ENCODE results near the gene CABLES2.

The CABLES2 gene

DNA sequence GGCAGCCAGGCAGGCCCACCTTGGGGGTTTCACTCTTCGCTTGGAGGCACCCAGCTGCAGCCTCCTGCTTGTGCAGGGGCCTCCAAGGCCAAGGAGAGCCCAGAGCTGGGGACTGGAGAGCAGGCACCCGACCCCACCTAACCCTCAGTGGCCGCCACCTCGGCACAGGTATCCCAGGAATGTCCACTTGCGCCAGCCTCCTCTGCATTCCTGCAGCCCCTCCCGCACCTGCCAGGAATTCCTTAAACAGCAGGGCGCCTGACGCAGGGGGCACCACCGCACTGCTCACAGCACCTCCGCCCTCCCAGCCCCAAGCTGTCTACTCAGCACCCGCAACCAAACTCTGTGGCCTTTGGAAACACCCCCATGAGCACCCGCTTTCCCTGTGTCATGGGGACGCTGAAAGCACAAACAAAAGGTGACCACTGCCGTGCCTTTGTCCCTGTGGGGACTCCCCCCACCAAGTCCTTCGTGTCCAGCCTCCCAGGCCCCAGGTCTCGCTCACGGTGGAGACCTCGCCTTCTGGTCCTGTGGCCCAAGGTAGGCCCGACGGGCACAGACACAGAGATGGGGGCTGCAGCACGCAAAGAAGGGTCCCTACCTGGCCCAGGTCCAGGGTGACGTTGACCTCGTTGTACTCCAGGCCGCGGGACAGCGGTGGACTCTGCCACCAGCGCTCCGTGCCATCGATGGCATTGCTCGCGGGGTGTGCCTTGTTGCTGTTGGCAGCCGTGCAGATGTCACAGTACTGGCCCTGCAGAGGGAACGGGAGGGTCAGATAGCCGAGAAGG lies 45.1 kb downstream of the CABLES2 start:
- DNase-seq (ENCODE audit: low read depth in 2 of 2, low spot score in 1 of 2): no peak

DNA sequence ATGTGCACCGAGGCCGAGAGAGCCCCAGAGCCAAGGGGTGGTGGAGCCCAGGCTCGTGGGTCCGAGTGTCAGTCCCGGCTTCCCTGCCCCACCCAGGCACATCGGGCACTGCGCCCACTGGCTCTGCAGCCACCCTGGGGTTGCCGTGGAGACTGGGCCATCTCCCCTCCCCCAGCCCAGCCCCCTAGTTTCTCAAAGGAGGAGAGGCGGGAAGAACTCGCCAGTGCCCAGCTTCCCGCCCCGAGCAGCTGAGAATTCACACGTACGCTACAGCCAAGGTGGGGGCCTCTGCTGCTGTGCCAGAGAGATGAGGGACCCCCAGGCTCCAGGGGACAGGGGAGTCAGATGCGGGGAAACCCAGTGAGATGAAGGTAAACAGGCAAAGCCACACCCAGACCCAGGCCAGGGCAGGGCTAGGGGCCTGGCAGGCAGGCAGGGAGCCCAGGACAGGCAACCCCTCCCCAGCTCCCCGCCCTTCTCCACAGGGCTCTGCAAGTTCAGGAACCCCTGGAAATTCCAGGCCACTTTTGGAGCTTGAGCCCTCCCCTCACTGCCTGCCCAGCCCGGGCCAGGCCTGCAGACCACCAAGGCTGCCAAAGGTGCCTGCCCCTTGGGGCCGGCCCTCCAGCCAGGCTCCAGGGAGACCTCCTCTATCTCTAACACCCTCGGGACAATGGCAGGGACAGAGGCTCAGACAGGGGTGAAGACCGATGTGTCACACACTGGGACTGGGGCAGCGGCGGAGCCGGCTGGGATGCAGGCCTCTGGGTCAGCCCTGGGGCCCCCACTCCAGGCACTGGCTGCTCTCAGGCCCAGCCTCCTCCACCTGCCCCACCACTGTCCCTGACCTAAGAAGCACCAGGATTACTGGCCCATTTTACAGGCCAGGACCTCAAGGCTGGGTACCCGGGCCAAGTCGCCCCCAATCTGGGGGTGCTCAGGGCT lies 46.0 kb downstream of the CABLES2 start:
- DNase-seq (ENCODE audit: low read depth in 2 of 2, low spot score in 1 of 2): no peak

- DNase-seq (ENCODE audit: low read depth in 2 of 2, low spot score in 1 of 2): no peak
Measured at GRCh38 chr20:62359491-62360121, 47.5 kb downstream of the CABLES2 start.

- no peak for DNase-seq (ENCODE audit: low read depth in 2 of 2, low spot score in 1 of 2)
Measured at GRCh38 chr20:62359043-62359490, 48.0 kb downstream of the CABLES2 start.

GRCh38 chr20:62358171-62359042 lies 48.7 kb downstream of the CABLES2 start:
- DNase-seq (ENCODE audit: low read depth in 2 of 2, low spot score in 1 of 2): no peak

- DNase-seq (ENCODE audit: low read depth in 2 of 2, low spot score in 1 of 2): no peak
Measured at GRCh38 chr20:62357681-62358080, 49.4 kb downstream of the CABLES2 start.

- DNase-seq (ENCODE audit: low read depth in 2 of 2, low spot score in 1 of 2): no peak
Measured at GRCh38 chr20:62357187-62357667, 49.9 kb downstream of the CABLES2 start.

GRCh38 chr20:62356589-62357186 lies 50.4 kb downstream of the CABLES2 start:
- DNase-seq (ENCODE audit: low read depth in 2 of 2, low spot score in 1 of 2): no peak

GRCh38 chr20:62355878-62356588 lies 51.1 kb downstream of the CABLES2 start:
- no peak for DNase-seq (ENCODE audit: low read depth in 2 of 2, low spot score in 1 of 2)

DNA sequence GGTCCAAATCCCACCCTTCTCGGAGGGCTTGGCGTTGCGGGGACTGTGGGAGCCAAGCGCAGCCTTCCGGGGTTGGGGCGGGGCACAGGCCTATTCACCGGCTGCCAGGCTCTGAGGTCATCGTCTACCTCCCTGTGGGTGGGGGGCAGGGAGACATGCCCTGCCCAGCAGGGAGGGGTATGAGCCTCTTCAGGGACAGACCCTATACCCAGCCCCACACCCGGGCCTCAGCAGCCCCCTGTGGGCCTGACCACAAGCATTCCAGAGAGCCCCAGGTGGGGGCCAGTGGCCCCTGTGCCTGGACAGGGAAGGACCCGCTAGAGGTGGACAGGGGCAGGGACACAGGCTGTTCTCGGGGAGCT lies 51.6 kb downstream of the CABLES2 start:
- no peak for DNase-seq (ENCODE audit: low read depth in 2 of 2, low spot score in 1 of 2)

- DNase-seq (ENCODE audit: low read depth in 2 of 2, low spot score in 1 of 2): no peak
Measured at GRCh38 chr20:62354811-62355341, 52.2 kb downstream of the CABLES2 start.

- no peak for DNase-seq (ENCODE audit: low read depth in 2 of 2, low spot score in 1 of 2)
Measured at GRCh38 chr20:62354031-62354808, 52.9 kb downstream of the CABLES2 start.

DNA sequence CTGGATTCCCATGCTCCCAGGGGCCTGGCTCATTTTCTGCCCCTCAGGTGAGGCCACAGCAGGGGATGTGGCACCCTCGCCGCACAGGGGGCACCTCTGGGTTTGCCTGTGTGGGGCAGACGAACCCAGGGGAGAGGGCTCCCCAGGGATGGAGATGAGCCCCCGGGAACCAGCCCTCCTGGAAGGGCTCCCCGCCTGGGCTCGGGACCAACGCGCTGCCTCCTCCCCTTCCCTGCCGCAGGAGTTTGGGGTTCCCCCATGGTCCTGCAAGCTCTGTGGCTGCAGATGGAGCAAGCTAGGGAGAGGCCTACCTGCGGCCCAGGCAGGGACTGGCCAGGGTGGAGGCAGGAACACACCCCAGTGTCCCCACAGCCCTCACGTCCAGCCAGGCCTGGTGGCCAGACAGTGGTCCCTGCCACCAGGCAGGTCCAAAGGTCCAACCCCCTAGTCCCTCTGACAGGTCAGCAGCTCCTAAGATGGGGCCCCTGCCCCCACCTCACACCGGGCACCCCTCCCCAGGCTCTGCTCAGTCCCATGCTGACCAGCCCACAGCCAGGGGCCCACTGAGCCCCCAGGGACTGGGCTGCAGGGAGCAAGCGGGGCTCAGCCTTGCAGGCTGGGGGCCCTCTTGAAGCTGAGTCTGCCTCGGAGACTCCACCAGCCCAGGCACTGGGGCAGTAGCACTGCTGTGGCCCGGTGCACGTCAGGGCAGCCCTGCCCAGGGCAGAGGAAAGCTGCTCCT lies 53.6 kb downstream of the CABLES2 start:
- no peak for DNase-seq (ENCODE audit: low read depth in 2 of 2, low spot score in 1 of 2)

DNA sequence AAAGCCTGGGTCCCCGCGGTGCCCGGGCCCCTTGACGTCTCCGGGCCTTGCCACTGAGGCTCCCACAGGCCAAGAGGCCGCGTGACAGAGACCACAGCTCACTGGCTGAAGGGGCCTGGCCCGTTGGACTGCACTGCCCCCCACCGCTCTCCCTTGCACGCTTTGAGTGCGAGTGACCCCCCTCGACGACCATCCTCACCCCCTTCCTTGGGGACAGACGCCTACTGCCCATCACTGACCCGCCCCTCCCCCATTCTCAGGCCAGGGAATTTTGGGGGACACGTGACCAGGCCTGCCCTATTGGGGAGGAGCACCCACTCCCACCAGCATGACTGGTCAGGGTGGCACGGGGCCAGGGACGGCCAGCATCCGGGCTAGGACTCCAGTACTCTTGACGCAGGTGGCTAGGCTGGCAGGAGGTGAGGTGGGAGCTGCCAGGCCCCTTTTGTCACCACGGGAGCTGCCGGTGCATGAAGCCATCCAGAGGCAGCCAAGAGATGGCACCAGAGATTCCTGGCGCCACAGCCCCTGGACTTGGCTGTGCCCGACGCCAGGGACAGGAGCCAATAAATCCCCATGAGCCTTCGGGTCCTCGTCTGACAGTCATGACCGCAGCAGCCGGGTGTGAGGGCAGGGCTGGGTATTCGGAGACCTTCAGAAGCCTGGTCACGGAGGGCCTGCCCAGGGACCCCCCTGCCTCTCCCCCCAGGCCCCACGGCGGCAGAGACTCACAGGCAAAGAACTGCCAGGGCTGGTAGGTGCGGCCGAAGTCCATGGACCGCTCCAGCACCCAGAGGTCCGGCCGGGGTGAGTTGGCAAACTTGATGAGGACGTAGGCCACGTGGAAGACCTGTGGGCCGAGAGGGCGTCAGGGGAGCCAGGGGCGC lies 54.4 kb downstream of the CABLES2 start:
- DNase-seq (ENCODE audit: low read depth in 2 of 2, low spot score in 1 of 2): no peak

DNA sequence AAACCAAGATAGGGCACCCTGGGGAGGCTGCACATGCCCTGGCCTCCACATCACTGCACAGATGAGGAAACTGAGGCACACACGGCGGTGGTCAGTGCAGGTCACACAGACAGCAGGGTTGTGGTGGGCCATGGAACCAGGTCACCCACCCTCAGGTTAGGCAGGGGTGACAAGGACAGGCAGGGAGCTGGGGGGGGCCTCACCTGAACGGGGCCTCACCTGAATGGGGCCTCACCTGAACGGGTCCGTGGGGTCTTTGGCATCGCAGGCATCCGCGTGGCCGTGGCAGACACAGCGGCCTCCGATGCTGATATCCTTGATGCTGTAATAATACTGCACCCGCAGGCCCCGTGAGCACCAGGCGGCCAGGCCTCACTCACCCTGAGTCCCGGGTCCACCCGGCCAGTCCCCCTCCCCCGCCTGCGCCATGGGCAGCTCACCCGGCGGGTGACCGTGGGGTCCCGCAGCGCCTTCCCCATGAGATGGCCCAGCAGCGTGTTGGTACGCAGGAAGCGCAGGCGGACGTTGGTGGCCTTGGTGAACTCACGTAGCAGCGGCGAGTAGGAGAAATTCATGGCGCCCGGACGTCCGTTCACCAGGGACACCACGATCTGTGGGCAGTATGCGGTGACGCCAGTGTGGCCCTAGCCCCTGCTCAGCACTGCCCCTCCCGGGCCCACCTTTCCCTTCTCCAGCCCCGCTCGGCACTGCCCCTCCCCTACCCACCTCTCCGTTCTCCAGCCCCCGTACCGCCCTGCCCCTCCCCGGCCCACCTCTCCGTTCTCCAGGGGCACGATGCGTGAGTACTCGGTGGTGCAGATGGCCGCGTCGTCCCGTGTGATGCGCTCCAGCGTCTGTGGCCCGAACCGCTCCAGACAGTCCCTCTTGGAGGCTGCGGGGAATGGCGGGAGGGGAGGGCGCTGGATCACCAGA lies 55.4 kb downstream of the CABLES2 start:
- DNase-seq (ENCODE audit: low read depth in 2 of 2, low spot score in 1 of 2): no peak
